HG03103 (cell line): ENCODE results near the gene DENND5B.
"Not testable (repeated sequence)": the region's sequence is repeated elsewhere in the genome, so short reads cannot be mapped to it uniquely, and the experiment has no call there.

Source experiments
- ATAC-seq: cut with Tn5 transposase; IDR thresholded peaks from one replicate; pipeline ENCODE4 v1.9.1; 2021; ENCODE audit warnings: low read depth; ENCODE audit not compliant: unreplicated experiment

DENND5B gene

DNA sequence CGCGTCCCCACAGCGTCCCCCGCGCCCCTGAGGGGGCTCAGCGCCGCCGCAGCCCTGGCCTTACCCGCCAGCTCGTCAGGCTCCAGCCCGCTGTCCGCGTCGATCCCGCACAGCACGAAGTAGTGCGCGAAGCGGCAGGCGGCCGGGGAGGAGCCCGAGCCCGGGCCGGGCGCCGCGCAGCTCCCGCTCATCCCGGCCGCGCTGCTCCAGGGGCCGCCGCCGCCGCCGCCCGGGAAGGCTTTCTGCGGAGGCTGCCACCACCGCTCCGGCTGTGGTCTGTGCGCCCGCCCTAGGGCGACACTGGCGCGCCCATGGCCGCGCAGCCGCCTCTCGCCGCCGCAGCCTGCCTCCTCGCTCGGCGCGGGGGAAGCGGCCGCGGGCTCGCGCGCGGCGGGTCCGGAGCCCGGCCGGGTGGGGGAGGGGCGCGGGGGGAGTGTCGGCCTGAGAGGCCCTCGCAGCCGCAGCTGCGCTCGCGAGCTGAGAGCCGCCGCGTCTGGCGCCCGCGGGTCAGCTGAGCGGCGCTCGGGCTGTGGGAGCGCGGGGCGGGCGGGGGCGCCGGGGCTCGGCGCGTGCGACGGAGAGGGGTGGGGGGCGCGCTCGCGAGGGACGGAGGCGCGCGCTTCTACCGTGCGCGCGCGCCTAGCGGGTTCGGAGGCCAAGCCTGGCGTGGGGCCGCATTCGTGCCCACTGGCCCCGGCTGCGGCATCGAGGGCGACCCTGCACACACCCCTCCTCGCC lies at the start of gene DENND5B:
TSS of gene DENND5B (minus strand) at position 495 of the 738 bp plus-strand sequence. CDS start at position 191, 304 bp downstream.
- ATAC-seq = peak; percentile 47

DNA sequence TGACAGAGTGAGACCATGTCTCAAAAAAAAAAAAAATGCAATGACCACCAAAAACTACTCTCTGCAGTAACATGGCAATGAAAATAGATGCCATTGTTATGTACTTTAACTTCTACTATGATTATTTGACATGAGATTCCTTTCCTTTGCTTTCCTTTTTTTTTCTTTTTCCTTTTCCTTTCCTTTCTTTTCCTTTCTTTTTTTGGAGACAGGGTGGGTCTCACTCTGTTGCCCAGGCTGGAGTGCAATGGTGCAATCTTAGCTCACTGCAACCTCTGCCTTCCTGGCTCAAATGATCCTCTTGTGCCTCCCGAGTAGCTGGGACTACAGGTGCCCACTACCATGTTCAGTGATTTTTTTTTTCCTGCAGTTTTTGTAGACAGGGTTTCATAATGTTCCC lies 43.7 kb upstream of the DENND5B start:
- ATAC-seq = no peak

DNA sequence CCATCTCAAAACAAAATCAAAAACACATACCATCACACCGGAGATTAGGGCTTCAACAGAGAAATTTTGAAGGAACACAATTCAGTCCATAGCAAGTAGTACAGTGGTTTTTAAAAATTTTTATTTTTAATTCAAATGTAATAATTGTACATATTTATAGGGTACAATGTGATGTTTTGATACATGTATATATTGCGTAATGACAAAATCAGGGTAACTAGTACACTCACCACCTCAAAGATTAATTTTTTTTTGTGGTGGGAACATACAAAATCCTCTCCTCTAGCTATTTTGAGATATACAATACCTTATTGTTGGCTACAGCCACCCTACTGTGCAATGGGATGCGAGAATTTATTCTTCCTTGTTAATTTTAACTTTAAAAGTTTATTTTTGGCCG lies 42.5 kb upstream of the DENND5B start:
- no peak for ATAC-seq

DNA sequence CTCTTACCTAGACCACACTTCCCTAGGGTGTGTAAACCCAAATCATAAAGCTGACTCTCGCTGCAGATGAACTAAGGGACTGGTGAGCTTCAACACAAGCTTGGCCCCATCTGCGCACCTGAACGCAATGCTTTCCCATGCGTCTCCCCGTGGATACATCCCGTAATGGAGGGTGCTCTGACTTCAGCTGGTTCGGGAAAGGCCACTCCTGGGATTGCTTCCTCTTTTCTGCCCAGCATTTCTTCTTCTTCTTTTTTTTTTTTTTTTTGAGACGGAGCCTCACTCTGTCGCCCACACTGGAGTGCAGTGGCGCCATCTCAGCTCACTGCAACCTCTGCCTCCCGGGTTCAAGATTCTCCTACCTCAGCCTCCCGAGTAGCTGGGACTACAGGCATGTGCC lies 40.9 kb upstream of the DENND5B start:
- ATAC-seq = no peak

DNA sequence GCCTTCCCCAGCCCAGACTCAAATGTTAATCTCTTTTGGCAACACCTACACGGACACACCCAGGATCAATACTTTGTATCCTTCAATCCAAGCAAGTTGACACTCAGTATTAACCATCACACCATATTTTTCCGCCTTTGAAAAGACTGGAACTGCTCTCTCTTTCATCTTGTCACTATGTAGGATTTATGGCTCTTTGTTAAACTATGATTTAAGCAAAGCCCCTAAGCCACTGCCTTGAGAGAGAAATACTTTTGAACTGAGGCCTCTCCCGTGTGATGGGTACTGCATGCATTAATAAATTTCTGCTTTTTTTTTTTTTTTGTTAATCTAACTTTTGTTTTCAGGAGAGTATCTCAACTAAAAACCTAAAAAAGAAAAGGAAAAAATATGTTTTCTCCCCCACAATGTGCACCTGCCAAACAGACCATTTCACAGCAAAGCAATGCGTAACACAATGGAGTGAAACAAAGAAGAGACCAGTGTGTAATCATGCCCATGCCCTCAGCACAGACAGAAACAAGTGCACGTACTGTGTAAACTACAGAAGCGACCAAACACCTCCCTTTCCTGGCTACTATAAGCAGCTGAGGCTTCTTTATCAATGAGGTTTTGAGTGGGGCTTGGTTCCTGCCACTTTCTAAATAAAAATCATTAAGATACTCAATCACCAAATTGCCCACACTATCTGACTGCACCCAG lies 40.2 kb upstream of the DENND5B start:
- ATAC-seq = no peak

DNA sequence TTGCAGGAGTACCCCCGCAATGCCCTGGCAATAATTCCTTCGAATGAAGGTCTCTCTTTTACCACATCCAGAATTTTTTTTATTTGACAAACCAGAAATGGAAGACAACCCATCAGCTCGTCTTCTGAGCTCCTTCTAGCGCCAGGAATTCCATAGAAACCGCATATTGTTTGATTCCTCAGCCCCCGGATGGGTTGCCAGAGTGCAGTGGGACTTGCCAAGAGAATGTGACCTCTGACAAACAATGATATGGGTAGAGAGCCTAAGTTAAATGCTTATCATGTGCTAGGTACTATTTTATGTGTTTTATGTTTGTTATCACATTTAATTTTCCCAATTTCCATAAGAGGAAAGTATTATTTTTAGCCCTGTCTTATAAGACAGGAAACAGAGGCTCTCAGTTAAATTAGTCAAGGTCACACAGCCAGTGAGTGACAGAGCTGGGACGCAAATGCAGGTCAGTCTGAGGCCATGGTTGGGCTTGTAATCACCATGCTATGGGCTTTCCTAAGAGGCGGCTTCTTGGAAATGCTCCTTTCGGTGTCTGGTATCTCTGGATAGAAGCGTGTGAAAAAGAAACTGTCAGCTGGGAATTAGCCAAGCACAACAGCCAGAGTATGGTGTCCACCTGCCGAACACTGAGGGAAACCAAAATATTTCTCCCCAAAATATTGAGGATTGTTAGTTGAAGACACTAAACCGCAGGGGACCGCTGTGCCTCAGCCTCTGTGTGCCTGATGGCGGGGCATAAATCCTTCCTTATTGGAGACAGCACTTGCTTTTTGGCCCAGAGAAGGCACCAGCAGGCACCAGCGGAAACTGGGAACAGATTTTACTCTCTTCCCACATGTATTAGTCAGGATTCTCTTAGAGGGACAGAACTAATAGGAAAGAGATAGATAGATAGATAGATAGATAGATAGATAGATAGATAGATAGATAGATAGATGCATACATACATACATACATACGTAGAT lies 39.1 kb upstream of the DENND5B start:
- ATAC-seq = no peak

DNA sequence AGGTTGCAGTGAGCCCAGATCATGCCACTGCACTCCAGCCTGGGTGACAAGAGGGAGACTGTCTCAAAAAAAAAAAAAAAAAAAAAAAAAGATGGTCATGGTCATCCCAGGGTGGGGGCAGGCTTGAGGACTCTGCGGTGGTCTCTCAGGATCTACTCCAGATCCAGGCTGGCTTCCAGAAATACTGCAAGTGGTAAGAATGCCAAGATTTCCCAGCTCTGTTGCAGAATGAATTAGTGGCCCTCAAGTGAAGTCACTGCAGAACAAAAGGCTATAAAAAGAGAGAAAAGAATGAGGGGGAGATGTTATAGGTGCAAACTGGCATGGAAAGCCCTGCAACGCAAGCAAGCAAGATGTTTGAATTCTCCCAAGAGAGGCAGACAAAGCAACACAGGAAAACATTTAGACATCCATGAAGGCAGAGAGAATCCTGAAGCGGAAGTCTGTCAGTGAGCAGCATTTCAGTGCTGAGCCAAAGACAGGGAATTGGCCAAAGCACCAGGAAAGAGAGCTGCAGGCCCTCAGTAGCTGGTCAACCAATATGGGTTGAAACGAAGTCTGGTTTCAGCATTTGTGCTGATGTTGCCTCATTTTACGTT lies 36.6 kb upstream of the DENND5B start:
- ATAC-seq = no peak

DNA sequence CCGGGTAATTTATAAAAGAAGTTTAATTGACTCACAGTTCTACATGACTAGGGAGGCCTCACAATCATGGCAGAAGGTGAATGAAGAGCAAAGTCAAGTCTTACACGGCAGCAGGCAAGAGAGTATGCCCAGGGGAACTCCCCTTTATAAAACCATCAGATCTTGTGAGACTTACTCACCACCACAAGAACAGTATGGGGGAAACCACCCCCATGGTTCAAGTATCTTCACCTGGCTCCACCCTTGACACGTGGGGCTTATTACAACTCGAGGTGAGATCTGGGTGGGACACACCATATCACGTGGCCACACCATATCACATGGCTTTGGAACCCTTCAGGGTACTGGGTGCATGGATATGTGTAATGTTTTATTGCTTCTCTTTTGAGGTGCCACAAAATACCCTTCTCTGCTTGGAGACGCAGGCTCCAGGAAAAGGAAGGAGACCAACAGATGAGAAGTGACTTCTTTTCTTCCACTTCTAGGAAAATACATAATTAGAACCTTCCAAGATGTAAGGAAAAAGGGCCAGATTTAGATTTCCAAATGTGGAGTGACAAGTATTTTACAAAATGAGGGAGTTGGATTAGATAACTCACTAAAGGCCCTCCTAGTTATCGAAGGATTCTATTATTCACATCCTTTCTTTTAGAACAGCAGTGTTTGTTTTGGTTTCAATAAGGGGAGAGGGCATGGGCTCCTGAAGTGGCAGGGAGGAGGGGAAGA lies 35.5 kb upstream of the DENND5B start:
- no peak for ATAC-seq

DNA sequence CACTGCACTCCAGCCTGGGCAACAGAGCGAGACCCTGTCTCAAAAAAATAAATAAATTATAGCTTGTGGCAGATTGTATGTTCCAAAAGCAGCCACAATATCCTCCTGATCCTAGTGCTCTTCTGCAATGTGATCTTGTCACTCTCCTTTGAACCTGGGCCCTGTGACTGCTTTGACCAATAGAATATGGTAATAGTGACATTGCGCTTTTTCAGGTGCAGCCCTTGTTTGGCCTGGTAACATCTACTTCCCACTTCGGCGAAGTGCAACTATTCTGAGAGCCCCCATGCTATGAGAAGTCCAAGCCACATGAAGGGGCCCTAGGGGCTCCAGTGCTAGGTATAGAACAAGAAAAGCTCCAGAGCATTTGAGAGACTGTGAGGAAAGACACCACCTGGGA lies 31.1 kb upstream of the DENND5B start:
- ATAC-seq = no peak

DNA sequence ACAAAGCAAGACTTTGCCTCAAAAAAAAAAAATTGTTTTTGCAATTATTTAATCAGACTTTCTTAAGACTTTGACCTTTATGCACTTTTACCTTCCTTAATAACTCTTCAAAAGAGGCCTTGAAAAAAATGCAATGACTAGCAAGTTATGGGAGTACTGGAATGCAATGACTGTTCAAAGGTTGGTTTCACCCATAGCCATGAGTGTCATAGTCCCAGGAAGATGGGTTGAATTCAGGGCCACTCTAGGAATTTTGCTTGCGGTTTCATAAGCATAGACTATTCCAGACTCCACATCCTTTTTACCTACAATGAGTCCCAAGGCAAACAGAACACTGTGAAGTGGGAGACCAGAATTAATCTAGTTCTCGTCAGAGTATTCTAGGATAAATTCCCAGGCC lies 29.4 kb upstream of the DENND5B start:
- ATAC-seq = no peak

DNA sequence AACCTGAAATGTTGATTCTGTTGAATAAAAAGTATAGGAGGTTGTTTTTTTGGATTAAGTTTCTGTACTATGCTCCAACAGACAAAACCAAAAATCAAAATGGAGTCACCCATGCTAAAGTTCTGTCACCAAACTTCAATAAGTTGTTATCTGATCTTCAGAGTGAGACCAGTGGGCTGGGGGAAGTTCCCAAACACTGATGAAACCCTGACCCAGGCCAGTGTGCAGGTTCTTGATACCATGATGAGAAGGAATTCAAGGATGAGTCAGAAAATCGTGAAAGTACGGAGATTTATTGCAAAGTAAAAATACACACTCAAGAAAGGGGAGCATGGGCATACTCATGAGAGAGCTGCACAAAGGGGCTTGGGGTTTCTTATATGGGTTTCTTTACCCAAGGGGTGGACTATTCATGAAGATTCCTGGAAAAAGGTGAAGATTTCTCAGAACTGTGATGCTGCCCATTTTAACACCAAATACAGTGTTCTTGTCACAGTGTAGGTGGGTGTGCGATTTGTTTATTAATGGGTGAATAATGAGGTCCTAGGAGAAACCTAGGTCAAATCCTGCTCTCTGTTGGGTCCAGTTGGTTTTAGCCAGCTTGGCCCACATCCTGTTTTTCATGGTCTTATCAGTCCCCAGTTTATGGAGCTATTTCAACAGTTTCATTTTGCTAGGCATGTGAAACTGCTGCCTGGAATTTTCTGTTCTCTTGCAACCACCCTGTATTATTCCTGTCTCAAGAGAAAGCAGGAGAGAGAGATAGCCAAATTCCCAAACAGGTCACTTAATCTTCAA lies 27.5 kb upstream of the DENND5B start:
- no peak for ATAC-seq

DNA sequence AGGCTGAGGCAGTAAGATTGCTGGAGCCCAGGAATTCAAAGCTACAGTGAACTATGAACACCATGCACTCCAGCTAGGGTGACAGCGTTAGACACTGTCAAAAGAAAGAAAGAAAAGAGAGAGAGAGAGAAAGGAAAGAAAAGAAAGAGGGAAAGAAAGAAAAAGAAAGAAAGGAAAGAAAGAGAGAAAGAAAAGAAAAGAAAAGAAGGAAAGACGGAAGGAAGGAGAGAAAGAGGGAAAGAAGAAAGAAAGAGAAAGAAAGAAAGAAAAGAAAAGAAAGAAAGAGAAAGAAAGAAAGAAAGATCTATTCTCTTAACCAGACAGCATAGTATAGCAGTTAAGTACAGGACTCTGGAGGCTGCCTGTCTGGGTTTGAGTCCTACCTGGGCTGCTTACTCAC lies 21.9 kb upstream of the DENND5B start:
- no peak for ATAC-seq

DNA sequence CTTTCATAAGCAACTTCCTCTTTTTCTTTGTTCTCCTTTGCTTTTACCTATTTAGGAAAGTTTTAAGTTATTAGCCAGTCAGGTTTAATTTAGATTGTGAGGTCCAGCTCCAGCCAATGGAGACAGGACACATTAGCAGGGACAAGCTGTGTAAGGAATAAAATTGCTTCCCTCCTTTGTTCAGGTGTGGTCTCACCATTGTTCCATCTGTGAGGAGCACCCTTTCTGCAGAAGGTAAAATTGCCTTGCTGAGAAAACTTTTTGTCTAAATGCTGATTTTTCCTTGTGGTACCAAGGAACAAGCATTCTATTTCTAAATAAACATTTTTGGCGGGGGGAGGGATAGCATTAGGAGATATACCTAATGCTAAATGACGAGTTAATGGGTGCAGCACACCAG lies 17.4 kb upstream of the DENND5B start:
- ATAC-seq = not testable (repeated sequence)

DNA sequence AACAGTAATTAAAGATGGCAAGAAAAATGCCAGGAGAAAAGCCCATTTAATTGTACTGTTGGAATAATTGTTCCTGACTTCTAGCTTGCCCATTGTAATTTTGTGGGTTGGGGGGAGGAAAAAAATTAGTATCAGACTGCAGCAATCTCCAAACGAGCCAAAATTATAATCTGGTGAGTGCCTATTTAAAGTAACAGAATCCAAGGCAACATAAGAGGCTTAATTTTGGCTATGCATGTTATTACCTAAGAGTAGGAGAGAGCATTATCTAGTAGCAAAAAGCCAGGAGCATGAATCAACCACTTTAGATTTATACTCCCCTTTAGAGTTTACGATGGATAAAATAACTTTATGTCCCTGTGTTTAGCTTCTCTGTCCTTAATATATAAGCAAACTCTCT lies 14.6 kb upstream of the DENND5B start:
- ATAC-seq = no peak

DNA sequence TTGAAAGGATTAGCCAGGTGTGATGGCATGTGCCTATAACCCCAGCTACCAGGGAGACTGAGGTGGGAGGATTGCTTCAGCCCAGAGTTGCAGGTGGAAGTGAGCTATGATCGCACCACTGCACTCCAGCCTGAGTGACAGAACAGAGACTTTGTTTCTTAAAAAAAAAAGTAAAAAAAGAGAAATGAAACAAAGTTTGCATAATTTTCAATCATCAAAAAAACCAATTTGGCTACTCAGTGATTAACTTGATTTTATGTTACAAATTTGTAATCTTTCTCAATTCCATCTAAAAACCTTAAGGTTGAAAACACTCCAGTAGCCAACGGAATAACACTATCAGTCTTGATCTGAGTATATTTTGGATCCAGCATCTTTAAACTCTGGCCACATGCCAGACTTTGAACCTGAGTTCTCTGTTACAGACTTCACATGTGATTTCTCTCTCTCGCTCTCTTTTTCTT lies 12.6 kb upstream of the DENND5B start:
- ATAC-seq = peak; percentile 95

DNA sequence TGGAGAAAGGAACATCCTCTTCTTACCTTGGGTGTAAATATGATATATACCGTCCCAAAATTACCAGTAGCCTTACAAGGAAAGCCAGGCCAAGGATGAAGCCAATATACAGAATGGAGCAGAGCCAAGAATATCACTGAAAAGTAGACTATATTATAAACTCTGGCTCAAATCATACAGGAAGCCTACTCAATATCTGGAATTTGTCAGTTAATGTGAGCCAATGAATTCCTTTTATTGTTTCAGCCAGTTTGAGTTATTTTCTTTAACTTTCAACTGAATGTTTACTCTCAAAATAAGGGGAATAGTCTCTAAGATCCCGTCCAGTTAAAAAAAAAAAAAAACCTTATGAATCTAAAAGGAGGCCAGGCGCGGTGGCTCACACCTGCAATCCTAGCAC lies 9.8 kb upstream of the DENND5B start:
- ATAC-seq = no peak

DNA sequence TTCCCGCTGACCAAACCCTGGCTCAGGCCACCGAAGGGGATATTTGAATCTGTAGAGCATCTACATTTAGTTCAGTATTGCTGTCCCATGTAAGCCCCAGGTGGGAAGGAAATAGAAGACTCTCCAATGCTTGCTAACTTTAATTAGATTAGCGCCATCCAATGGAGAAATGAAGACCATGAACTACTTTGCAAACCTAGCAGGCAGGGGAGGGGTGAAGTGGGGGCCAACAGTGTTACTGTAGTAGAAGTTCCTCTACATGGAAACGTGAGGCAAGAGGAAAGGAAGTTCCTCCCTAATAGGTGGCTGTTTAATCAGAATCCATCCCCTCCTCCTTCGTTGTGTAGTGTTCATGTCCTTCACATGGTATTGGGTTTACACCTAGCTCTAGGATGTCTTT lies 9.3 kb upstream of the DENND5B start:
- ATAC-seq = no peak

DNA sequence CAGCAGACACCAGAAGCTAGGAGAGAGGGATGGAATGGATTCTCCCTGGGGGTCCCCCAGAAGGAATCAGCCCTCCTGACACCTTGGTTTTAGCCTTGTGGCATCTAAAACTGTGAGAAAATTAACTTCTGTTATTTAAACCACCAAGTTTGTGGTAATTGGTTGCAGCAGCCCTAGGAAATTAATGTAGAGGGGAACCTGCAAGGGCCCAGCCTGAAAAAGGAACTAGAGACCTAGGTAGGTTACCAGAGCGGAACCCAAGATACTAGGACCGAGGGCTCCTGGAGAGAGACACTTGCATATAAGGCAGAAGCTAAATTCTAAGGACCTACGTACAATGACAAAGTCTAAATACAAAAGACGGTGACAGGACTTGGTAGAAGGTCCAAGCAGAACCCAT lies 8.1 kb upstream of the DENND5B start:
- ATAC-seq = peak; percentile 56

DNA sequence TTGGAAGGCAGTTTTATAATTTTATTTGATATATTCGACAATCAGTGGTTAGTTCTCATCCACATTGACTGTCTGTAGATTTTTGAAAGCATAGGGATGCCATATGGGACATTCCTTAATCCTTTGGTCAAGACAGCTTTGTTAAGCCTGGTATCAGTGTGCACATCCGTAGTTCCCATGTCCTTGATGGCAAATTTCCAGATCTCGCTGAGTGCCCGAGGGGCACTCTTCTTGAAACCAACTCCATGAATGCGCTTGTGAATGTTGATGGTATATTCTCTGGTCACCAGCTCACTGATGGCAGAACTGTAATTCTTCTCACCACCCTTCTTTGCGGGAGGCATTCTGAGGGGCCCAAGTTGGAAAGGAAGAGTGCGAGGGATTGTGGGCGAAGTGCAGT lies 6.1 kb upstream of the DENND5B start:
- no peak for ATAC-seq
